MM.1S (cell line): ENCODE measurements around the gene ABHD12.

Experiments used
- DNase-seq: peaks from one replicate; pipeline ENCODE4 v3.0.0-alpha.2; 2015
- H2AFZ ChIP-seq: fragments of 300-600 bp; sonication (generic); 2 replicates; pipeline ENCODE4 v1.6.0; 2016; ENCODE audit warnings: antibody characterized with exemption, low read length
- H3F3A ChIP-seq: fragments of 300-600 bp; sonication (generic); 2 replicates; pipeline ENCODE4 v1.6.1; 2016; ENCODE audit warnings: mild to moderate bottlenecking, antibody characterized with exemption, low read length, moderate library complexity, mixed read lengths; ENCODE audit not compliant: insufficient read depth
- H3K27ac ChIP-seq: fragments of 300-600 bp; sonication (generic); 2 replicates; pipeline ENCODE4 v1.5.1; 2016; ENCODE audit warnings: mild to moderate bottlenecking, low read length
- H3K27me3 ChIP-seq: fragments of 300-600 bp; sonication (generic); replicated peaks from 2 replicates; pipeline ENCODE4 v1.6.0; 2016; ENCODE audit warnings: low read length; ENCODE audit not compliant: insufficient read depth
- H3K36me3 ChIP-seq: fragments of 300-600 bp; sonication (generic); replicated peaks from 2 replicates; pipeline ENCODE4 v1.6.1; 2016; ENCODE audit warnings: mild to moderate bottlenecking, low read length, mixed read lengths; ENCODE audit not compliant: insufficient read depth
- H3K4me1 ChIP-seq: fragments of 300-600 bp; sonication (generic); 2 replicates; pipeline ENCODE4 v1.6.1; 2016; ENCODE audit warnings: low read length, mixed read lengths
- H3K4me2 ChIP-seq: fragments of 300-600 bp; sonication (generic); 2 replicates; pipeline ENCODE4 v1.6.0; 2016; ENCODE audit warnings: low read depth, low read length
- H3K4me3 ChIP-seq: fragments of 300-600 bp; sonication (generic); 2 replicates; pipeline ENCODE4 v1.5.1; 2016; ENCODE audit warnings: low read length, mixed read lengths
- H3K79me2 ChIP-seq: fragments of 300-600 bp; sonication (generic); 2 replicates; pipeline ENCODE4 v1.6.1; 2016; ENCODE audit warnings: mixed run types, low read length, mixed read lengths
- H3K9ac ChIP-seq: fragments of 300-600 bp; sonication (generic); 2 replicates; pipeline ENCODE4 v1.6.1; 2016; ENCODE audit warnings: low read length, mixed read lengths
- H3K9me2 ChIP-seq: fragments of 300-600 bp; sonication (generic); replicated peaks from 2 replicates; pipeline ENCODE4 v1.6.1; 2016; ENCODE audit warnings: mild to moderate bottlenecking, low read length, mixed read lengths; ENCODE audit not compliant: insufficient read depth
- H3K9me3 ChIP-seq: fragments of 300-600 bp; sonication (generic); replicated peaks from 2 replicates; pipeline ENCODE4 v1.6.1; 2016; ENCODE audit warnings: mild to moderate bottlenecking, low read length, mixed read lengths; ENCODE audit not compliant: insufficient read depth
- H4K20me1 ChIP-seq: fragments of 300-600 bp; sonication (generic); 2 replicates; pipeline ENCODE4 v1.6.1; 2016; ENCODE audit warnings: mild to moderate bottlenecking, low read length, moderate library complexity, mixed read lengths; ENCODE audit not compliant: insufficient read depth
- EZH2 ChIP-seq: fragments of 300-600 bp; sonication (generic); optimal IDR thresholded peaks from 2 replicates; pipeline ENCODE3; 2017; ENCODE audit warnings: low read depth, mild to moderate bottlenecking, antibody characterized with exemption, low read length, mixed read lengths
- EZH2phosphoT487 ChIP-seq: fragments of 300-600 bp; sonication (generic); IDR thresholded peaks from 2 replicates; pipeline ENCODE4 v1.6.1; 2018; ENCODE audit warnings: antibody characterized with exemption, low read length
- TF ChIP-seq, protein P1 (sequence below): fragments of 300-600 bp; sonication (generic); IDR thresholded peaks from 2 replicates; pipeline ENCODE4 v1.5.1; 2016; ENCODE audit warnings: antibody characterized with exemption, low read length, mixed read lengths

Gene ABHD12

DNA sequence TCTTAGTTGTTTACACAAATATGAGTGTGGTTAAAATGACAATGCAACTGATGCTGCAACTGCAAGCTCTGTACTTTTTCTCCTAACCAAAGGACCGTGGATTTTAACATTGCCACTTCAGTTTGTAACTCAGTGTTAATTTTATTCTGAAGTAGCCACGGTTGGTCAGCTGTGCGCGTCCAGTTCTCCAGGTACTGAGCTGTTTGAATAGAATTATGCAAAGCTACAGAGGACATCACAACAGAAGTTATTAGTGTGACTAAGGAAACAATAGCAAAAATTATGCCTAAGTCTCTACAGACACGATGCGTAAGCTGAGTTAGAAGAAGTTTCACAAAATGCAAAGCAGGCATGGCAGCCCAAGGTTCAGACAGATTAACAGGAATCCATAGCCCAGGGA is 4.4 kb upstream of the ABHD12 start:
- TF ChIP-seq, protein P1, sequence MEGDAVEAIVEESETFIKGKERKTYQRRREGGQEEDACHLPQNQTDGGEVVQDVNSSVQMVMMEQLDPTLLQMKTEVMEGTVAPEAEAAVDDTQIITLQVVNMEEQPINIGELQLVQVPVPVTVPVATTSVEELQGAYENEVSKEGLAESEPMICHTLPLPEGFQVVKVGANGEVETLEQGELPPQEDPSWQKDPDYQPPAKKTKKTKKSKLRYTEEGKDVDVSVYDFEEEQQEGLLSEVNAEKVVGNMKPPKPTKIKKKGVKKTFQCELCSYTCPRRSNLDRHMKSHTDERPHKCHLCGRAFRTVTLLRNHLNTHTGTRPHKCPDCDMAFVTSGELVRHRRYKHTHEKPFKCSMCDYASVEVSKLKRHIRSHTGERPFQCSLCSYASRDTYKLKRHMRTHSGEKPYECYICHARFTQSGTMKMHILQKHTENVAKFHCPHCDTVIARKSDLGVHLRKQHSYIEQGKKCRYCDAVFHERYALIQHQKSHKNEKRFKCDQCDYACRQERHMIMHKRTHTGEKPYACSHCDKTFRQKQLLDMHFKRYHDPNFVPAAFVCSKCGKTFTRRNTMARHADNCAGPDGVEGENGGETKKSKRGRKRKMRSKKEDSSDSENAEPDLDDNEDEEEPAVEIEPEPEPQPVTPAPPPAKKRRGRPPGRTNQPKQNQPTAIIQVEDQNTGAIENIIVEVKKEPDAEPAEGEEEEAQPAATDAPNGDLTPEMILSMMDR = no peak
- TF ChIP-seq EZH2 (no peak), EZH2phosphoT487 (no peak)
- Histone ChIP-seq H3K27ac (no peak overlapping the region), H3K4me2 (no peak overlapping the region)

DNA sequence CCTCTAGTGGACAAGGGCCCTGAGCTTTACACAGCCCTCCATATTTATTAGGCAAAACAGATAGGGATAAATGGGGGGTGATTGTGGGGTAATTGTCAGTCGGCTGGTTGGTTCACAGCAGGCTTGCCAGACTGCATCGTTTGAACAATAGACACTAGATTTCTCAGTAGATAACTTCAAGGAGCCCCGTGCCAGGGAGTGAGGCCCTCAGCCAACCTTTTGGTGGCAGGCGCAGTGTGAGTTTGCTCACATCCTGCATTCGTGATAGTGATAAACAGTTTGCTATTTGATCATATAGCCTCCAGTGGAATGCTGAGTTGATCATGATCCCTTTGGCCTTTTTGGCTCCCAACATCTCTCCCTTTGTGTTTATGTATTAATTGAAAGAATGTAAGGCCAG is 3.6 kb upstream of the ABHD12 start:
- peaks cover 10% of the 10 kb centered on the region; the same call in 1 of the 2 replicates for H3F3A ChIP-seq
- H3K27me3 ChIP-seq = no peaks in the 10 kb centered on the region
- H3K9me3 ChIP-seq = no peaks in the 10 kb centered on the region
- H3K79me2 ChIP-seq = peaks cover 11% of the 10 kb centered on the region
- H3K9me2 ChIP-seq = no peaks in the 10 kb centered on the region
- H3K4me3 ChIP-seq = no peak overlapping the region
- no peaks in the 10 kb centered on the region for H3K36me3 ChIP-seq
- H3K9ac ChIP-seq = no peak overlapping the region
- no peak overlapping the region for H3K27ac ChIP-seq
- TF ChIP-seq EZH2 (no peak), EZH2phosphoT487 (no peak)
- TF ChIP-seq, protein P1 = no peak
- DNase-seq = no peak
- H4K20me1 ChIP-seq = no peaks in the 10 kb centered on the region
- H2AFZ ChIP-seq = no peak overlapping the region
- H3K4me2 ChIP-seq = no peak overlapping the region
- H3K4me1 ChIP-seq = peaks cover 8% of the 10 kb centered on the region

More for the DNA sequence above, 4.4 kb upstream of the ABHD12 start:
- Histone ChIP-seq H3K9me3 (no peaks in the 10 kb centered on the region), H3F3A (peaks cover 7% of the 10 kb centered on the region; the same call in 1 of the 2 replicates), H3K79me2 (peaks cover 4% of the 10 kb centered on the region), H3K36me3 (no peaks in the 10 kb centered on the region), H3K4me1 (peaks cover 8% of the 10 kb centered on the region), H2AFZ (no peak overlapping the region), H3K4me3 (no peak overlapping the region), H3K9ac (no peak overlapping the region), H4K20me1 (no peaks in the 10 kb centered on the region), H3K27me3 (no peaks in the 10 kb centered on the region), H3K9me2 (no peaks in the 10 kb centered on the region)
- no peak for DNase-seq

DNA sequence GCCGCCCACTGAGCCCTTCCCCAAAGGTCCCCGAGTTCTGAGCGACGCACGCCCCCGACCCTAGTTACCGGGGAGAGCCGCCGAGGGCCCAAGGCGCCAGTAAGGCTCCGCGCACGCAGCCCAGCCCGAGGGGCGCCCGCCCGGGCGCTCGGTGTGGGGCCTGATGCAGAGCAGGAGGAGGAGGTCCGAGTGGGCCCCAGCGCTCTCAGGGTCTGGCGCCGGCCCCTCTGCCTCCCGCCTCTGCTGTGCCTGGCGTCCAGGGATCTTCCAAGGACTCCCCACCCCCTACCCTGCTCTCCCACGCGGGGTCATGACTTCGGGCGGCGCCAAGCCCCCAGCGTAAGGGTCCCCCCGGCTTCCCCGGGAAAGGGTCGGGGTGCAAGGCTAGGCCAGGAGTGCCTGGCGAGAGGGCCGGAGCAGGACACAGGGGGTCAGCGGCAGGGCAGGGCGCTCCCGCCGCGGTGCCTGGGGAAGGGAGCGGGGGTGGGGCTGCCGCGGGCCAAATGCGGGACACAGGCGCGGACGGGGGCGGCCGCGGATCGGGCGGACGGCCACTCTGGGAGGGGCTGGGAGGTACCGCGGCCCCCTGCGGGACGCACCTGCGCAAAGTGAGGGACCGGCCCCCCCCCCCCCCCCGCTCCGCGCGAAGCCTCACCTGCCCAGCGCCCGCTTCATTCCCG is 637 bp downstream of the ABHD12 start:
- peaks cover 52% of the 10 kb centered on the region for H3K79me2 ChIP-seq
- peak; percentile 40 for DNase-seq

More for the DNA sequence above, 637 bp downstream of the ABHD12 start:
- Histone ChIP-seq H3K27ac (peak overlapping the region; percentile 54; the same call in 1 of the 2 replicates), H2AFZ (peak overlapping the region; percentile 42; the same call in 1 of the 2 replicates), H3K9me3 (no peaks in the 10 kb centered on the region), H3K36me3 (no peaks in the 10 kb centered on the region), H3K9ac (peak overlapping the region; percentile 91), H3K4me3 (peak overlapping the region; percentile 91), H3F3A (peaks cover 12% of the 10 kb centered on the region; the same call in 1 of the 2 replicates), H4K20me1 (no peaks in the 10 kb centered on the region), H3K27me3 (no peaks in the 10 kb centered on the region), H3K9me2 (no peaks in the 10 kb centered on the region), H3K4me1 (no peaks in the 10 kb centered on the region), H3K4me2 (peak overlapping the region; percentile 72)
- TF ChIP-seq EZH2 (no peak), EZH2phosphoT487 (no peak)
- TF ChIP-seq, protein P1 = no peak
